Left lung (tissue), 10 donors: ENCODE measurements around the gene ZDHHC7. TPM values are rescaled to one million over a fixed set of nuclear protein-coding genes. Genes with fewer than 3 reads are reported as not detected.

Experiments used
- ATAC-seq: fragments of 200-7000 bp; cut with Tn5 transposase; one replicate; pipeline ENCODE4 v1.9.1; 2020; ENCODE audit warnings: moderate library complexity
- DNase-seq, 4 donors: peaks; one replicate each; pipeline ENCODE4 v3.0.0-alpha.2; 2013 to 2020
- H3K27ac ChIP-seq, 2 donors: fragments of 200-600 bp; sonication (generic) in 1 of 2; one replicate each; pipeline versions ENCODE4 v1.5.0 to v1.8.0; 2020 to 2021
- H3K27me3 ChIP-seq, 2 donors: fragments of 200-600 bp; sonication (generic) in 1 of 2; one replicate each; pipeline versions ENCODE4 v1.5.0 to v1.8.0; 2020 to 2021
- H3K36me3 ChIP-seq, 2 donors: fragments of 200-600 bp; sonication (generic) in 1 of 2; one replicate each; pipeline versions ENCODE4 v1.5.0 to v1.8.0; 2020 to 2021
- H3K4me1 ChIP-seq, 2 donors: fragments of 200-600 bp; one replicate each; pipeline ENCODE4 v1.8.0; 2021
- H3K4me3 ChIP-seq, 2 donors: fragments of 200-600 bp; sonication (generic) in 1 of 2; one replicate each; pipeline versions ENCODE4 v1.5.0 to v1.8.0; 2020 to 2021; ENCODE audit warnings: mild to moderate bottlenecking in 1 of 2
- H3K9me3 ChIP-seq, 2 donors: fragments of 200-600 bp; sonication (generic) in 1 of 2; one replicate each; pipeline versions ENCODE4 v1.5.0 to v1.8.0; 2020 to 2021
- intact Hi-C, 2 donors: fragments of 100-400 bp; cut with DNase I; formaldehyde crosslinking; loops; one replicate each; pipeline versions ENCODE4 v1.11.2 to v1.14.2; 2022
- polyA plus RNA-seq, 6 donors: library from polyadenylated mRNA; unstranded; fragments of 120-200 nt; gene quantifications; one replicate each; pipeline ENCODE4 v1.2.1, GENCODE V29; 2013; ENCODE audit not compliant: insufficient read length in 6 of 6
- total RNA-seq, 2 donors: library from RNA; stranded (reverse); fragmentation: NEBNext Ultra II Directional; extraction: Animal tissue kit (Norgen Biotek cat#: 25700); gene quantifications; one replicate each; pipeline ENCODE4 v1.2.1, GENCODE V29; 2021
- TF ChIP-seq, protein P1 (sequence below), 2 donors: fragments of 200-600 bp; sonication (generic) in 1 of 2; IDR thresholded peaks; one replicate each; pipeline versions ENCODE4 v1.5.0 to v1.8.0; 2021; ENCODE audit warnings: antibody characterized with exemption in 2 of 2
- donor health status: DM: no; HTN: yes; CAD: no.
- donor health status: DM: no; HTN: no; CAD: no.

The ZDHHC7 gene
- total and polyA plus RNA-seq, 8 donors: 52.5 to 82.3 (median 59.7) TPM

- peaks cover 28 to 95% of the 10 kb centered on the region in 2 donors for H3K4me1 ChIP-seq
- ATAC-seq: no peak
Observed at GRCh38 chr16:85002608-85003007, 8.7 kb downstream of the ZDHHC7 start.

DNA sequence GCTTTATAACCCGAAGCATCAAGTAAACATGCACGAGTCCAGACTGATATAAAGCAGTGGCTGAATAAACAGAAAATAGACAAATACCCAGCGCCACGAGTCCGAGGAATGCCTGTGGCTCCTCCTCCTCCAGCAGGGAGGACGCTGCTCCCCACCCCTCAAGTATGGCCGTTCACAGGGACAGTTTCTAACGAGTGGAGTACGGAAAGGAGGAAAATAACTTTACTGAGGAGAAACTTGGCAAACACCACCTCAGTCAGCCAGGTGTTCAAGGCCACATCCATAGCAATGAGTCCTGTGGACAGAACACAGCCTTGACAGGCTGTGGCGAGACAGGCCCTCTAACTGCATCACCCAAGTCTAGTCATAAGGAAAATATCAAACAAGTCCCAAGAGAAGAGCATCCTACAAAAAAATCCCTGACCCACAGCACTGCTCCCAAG, 9.2 kb downstream of the ZDHHC7 start:
- no peak for ATAC-seq
- intact Hi-C loops: no loop called here
- peaks cover 28 to 93% of the 10 kb centered on the region in 2 donors for H3K4me1 ChIP-seq

More at GRCh38 chr16:85002608-85003007, 8.7 kb downstream of the ZDHHC7 start:
- Histone ChIP-seq H3K27me3 (no peaks in the 10 kb centered on the region), H3K9me3 (no peaks in the 10 kb centered on the region), H3K36me3 (peaks cover 0 to 16% of the 10 kb centered on the region in 2 donors), H3K4me3 (peak overlapping the region in 1 of 2 donors; percentile 13), H3K27ac (peak overlapping the region; percentile 68 to 83)
- TF ChIP-seq, protein P1, sequence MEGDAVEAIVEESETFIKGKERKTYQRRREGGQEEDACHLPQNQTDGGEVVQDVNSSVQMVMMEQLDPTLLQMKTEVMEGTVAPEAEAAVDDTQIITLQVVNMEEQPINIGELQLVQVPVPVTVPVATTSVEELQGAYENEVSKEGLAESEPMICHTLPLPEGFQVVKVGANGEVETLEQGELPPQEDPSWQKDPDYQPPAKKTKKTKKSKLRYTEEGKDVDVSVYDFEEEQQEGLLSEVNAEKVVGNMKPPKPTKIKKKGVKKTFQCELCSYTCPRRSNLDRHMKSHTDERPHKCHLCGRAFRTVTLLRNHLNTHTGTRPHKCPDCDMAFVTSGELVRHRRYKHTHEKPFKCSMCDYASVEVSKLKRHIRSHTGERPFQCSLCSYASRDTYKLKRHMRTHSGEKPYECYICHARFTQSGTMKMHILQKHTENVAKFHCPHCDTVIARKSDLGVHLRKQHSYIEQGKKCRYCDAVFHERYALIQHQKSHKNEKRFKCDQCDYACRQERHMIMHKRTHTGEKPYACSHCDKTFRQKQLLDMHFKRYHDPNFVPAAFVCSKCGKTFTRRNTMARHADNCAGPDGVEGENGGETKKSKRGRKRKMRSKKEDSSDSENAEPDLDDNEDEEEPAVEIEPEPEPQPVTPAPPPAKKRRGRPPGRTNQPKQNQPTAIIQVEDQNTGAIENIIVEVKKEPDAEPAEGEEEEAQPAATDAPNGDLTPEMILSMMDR (IDR thresholded peaks at IDR 0.05): no peak
- intact Hi-C loops: no loop called here
- peak in 2 of 4 donors; percentile 55 to 90 for DNase-seq

DNA sequence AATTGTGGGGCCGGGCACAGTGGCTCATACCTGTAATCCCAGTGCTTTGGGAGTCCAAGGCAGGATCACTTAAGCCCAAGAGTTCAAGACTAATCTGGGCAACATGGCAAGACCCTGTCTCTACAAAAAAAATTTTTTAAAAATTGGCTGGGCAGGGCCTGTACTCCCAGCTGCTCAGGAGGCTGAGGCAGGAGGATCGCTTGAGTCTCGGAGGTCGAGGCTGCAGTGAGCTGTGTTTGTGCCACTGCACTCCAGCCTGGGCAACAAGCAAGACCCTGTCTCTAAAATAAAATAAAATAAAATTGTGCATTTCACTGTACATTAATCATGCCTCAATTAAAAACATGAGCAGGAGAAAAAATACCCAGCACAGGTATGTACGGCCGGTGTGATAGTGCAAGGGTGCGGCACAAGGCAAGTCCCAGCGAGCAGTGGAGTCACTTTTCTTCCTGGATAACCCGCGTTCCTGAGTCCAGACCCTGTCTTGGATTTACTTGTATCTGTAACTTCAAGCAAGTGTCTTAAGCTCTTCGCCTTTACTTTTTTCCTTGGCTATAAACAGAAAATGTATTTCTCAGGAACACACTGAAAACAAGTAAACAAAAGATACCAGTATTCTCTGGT, 11.4 kb downstream of the ZDHHC7 start:
- peaks cover 0 to 15% of the 10 kb centered on the region in 2 donors for H3K36me3 ChIP-seq
- H3K27ac ChIP-seq: peak overlapping the region; percentile 61 to 92
- intact Hi-C loops: no loop called here
- H3K4me3 ChIP-seq: no peak overlapping the region
- no peaks in the 10 kb centered on the region for H3K9me3 ChIP-seq
- H3K4me1 ChIP-seq: peaks cover 28 to 93% of the 10 kb centered on the region in 2 donors
- no peaks in the 10 kb centered on the region for H3K27me3 ChIP-seq
- TF ChIP-seq, protein P1 (IDR thresholded peaks at IDR 0.05): no peak
- DNase-seq: no peak
- ATAC-seq: no peak

More for the DNA sequence above, 9.2 kb downstream of the ZDHHC7 start:
- TF ChIP-seq, protein P1 (IDR thresholded peaks at IDR 0.05): no peak
- Histone ChIP-seq H3K27ac (peak overlapping the region; percentile 68 to 83), H3K9me3 (no peaks in the 10 kb centered on the region), H3K36me3 (peaks cover 0 to 16% of the 10 kb centered on the region in 2 donors), H3K27me3 (no peaks in the 10 kb centered on the region), H3K4me3 (peak overlapping the region in 1 of 2 donors; percentile 13)
- DNase-seq: no peak

GRCh38 chr16:84999200-84999599, 12.1 kb downstream of the ZDHHC7 start:
- Histone ChIP-seq H3K9me3 (no peaks in the 10 kb centered on the region), H3K27ac (peak overlapping the region; percentile 61 to 92), H3K27me3 (no peaks in the 10 kb centered on the region), H3K4me3 (no peak overlapping the region), H3K4me1 (peaks cover 29 to 93% of the 10 kb centered on the region in 2 donors), H3K36me3 (peaks cover 0 to 17% of the 10 kb centered on the region in 2 donors)
- DNase-seq (no peak), ATAC-seq (peak; percentile 6)
- intact Hi-C loops: no loop called here
- TF ChIP-seq, protein P1 (IDR thresholded peaks at IDR 0.05): no peak

- peak overlapping the region; percentile 88 to 92 for H3K27ac ChIP-seq
- H3K4me1 ChIP-seq: peaks cover 33 to 93% of the 10 kb centered on the region in 2 donors
- H3K9me3 ChIP-seq: no peaks in the 10 kb centered on the region
- H3K4me3 ChIP-seq: no peak overlapping the region
- intact Hi-C loops: no loop called here
- DNase-seq: no peak
- H3K36me3 ChIP-seq: peaks cover 0 to 32% of the 10 kb centered on the region in 2 donors
- TF ChIP-seq, protein P1 (IDR thresholded peaks at IDR 0.05): no peak
- ATAC-seq: no peak
- no peaks in the 10 kb centered on the region for H3K27me3 ChIP-seq
Observed at GRCh38 chr16:84996365-84996764, 15.0 kb downstream of the ZDHHC7 start.
